WERI-Rb-1 (cell line): ENCODE measurements around the gene RNF130.
A peak's percentile ranks its signal among the peaks of the same experiment; 100 is the strongest.
"Not testable (repeated sequence)": the region's sequence is repeated elsewhere in the genome, so short reads cannot be mapped to it uniquely, and the experiment has no call there.

Experiments
- DNase-seq: peaks from one replicate; pipeline ENCODE4 v3.0.0-alpha.2; 2020
- H3K27ac ChIP-seq: fragments of 250-450 bp; sonication (Bioruptor Pico); 2 replicates; pipeline ENCODE4 v1.5.1; 2020; ENCODE audit warnings: mild to moderate bottlenecking, moderate library complexity
- H3K27me3 ChIP-seq: fragments of 250-450 bp; sonication (Bioruptor Pico); 2 replicates; pipeline ENCODE4 v1.5.1; 2021; ENCODE audit warnings: mild to moderate bottlenecking, low read depth, moderate library complexity; ENCODE audit not compliant: insufficient read depth, severe bottlenecking
- H3K36me3 ChIP-seq: fragments of 250-450 bp; sonication (Bioruptor Pico); 2 replicates; pipeline ENCODE4 v1.5.1; 2020; ENCODE audit warnings: mild to moderate bottlenecking, moderate library complexity
- H3K4me3 ChIP-seq: 2 replicates; pipeline ENCODE4 v1.5.1; 2011; ENCODE audit warnings: low read depth, mild to moderate bottlenecking, control low read depth, low read length
- H3K9me3 ChIP-seq: fragments of 250-450 bp; sonication (Bioruptor Pico); 2 replicates; pipeline ENCODE4 v1.5.1; 2021; ENCODE audit warnings: mild to moderate bottlenecking, moderate library complexity; ENCODE audit not compliant: severe bottlenecking
- CTCF ChIP-seq: IDR thresholded peaks from 2 replicates; pipeline ENCODE4 v1.5.1; 2011; ENCODE audit warnings: low read depth, mild to moderate bottlenecking, control low read depth, inconsistent platforms, low read length

The RNF130 gene

GRCh38 chr5:180090098-180090768 is 18.7 kb upstream of the RNF130 start:
- peak overlapping the region; percentile 56 for H3K27ac ChIP-seq

DNA sequence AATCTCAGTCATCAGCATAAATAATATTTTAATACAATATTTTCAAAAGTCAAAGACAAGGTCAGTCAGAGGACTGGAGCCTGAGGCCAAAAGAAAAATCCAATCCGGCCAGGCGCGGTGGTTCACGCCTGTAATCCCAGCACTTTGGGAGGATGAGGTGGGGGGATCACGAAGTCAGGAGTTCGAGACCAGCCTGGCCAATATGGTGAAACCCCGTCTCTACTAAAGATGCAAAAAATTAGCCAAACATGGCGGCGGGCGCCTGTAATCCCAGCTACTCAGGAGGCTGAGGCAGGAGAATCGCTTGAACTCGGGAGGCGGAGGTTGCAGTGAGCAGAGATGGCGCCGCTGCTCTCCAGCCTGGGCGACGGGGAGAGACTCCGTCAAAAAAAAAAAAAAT is 18.1 kb upstream of the RNF130 start:
- not testable (repeated sequence) for H3K36me3 ChIP-seq, H3K27ac ChIP-seq, H3K27me3 ChIP-seq, DNase-seq, H3K4me3 ChIP-seq, H3K9me3 ChIP-seq

More at GRCh38 chr5:180090098-180090768, 18.7 kb upstream of the RNF130 start:
- Histone ChIP-seq H3K27me3 (no peaks in the 10 kb centered on the region), H3K36me3 (no peaks in the 10 kb centered on the region), H3K4me3 (peak overlapping the region; percentile 39), H3K9me3 (no peaks in the 10 kb centered on the region)
- TF ChIP-seq CTCF, result peak; percentile 68
- DNase-seq, result peak; percentile 56

GRCh38 chr5:180088561-180088960 is 17.0 kb upstream of the RNF130 start:
- DNase-seq, result no peak
- H3K27me3 ChIP-seq, result no peaks in the 10 kb centered on the region
- H3K4me3 ChIP-seq, result no peak overlapping the region
- no peak for TF ChIP-seq CTCF
- H3K27ac ChIP-seq, result no peak overlapping the region
- H3K9me3 ChIP-seq, result no peaks in the 10 kb centered on the region
- H3K36me3 ChIP-seq, result no peaks in the 10 kb centered on the region

- no peak overlapping the region for H3K27ac ChIP-seq
- H3K9me3 ChIP-seq, result no peaks in the 10 kb centered on the region
- no peaks in the 10 kb centered on the region for H3K27me3 ChIP-seq
- TF ChIP-seq CTCF, result no peak
- H3K4me3 ChIP-seq, result no peak overlapping the region
- no peak for DNase-seq
- no peaks in the 10 kb centered on the region for H3K36me3 ChIP-seq
These were observed 15.3 kb upstream of the RNF130 start for GRCh38 chr5:180086816-180087399.

DNA sequence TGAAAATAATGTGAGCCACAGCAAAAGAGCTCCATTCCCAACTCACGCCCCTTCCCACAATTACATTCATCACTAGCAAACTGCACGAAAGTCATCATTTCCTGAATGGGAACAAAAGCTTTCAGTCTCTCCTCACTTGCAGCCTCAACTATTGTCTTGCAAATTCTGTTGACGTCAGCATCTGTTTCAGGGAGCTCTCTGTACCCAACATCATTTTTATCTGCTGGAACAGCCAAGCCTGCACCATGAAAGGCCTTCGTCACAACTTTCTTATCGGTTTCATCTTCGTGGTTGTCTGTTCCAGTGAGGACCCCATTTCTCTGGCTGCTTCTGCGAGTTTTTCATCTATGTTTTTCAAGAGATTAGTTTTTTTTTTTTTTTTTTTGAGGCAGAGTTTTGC is 14.3 kb upstream of the RNF130 start:
- H3K27ac ChIP-seq, result no peak overlapping the region

More for the DNA sequence above, 14.3 kb upstream of the RNF130 start:
- no peaks in the 10 kb centered on the region for H3K36me3 ChIP-seq
- TF ChIP-seq CTCF, result no peak
- no peaks in the 10 kb centered on the region for H3K27me3 ChIP-seq
- no peak for DNase-seq
- no peaks in the 10 kb centered on the region for H3K9me3 ChIP-seq
- no peak overlapping the region for H3K4me3 ChIP-seq
